OCI-M2 (cell line): ENCODE measurements around the gene TGFB1I1.
"Not testable (repeated sequence)": the region's sequence is repeated elsewhere in the genome, so short reads cannot be mapped to it uniquely, and the experiment has no call there.

Experiments
- DNase-seq: peaks from one replicate; lab custom pipeline; 2025; ENCODE audit not compliant: unreplicated experiment; lab: John Stamatoyannopoulos, UW

The TGFB1I1 gene

GRCh38 chr16:31487071-31487719 is 15.2 kb downstream of the TGFB1I1 start:
- DNase-seq: no peak

- no peak for DNase-seq
Observed at GRCh38 chr16:31487720-31488467, 15.9 kb downstream of the TGFB1I1 start.

GRCh38 chr16:31488468-31489297 is 16.7 kb downstream of the TGFB1I1 start:
- no peak for DNase-seq

GRCh38 chr16:31489298-31489564 is 17.3 kb downstream of the TGFB1I1 start:
- DNase-seq: no peak

- DNase-seq: no peak
Observed at GRCh38 chr16:31489616-31490584, 17.9 kb downstream of the TGFB1I1 start.

- DNase-seq: no peak
Observed at GRCh38 chr16:31491778-31492418, 19.9 kb downstream of the TGFB1I1 start.

- DNase-seq: no peak
Observed at GRCh38 chr16:31493506-31494125, 21.7 kb downstream of the TGFB1I1 start.

GRCh38 chr16:31496670-31497069 is 24.7 kb downstream of the TGFB1I1 start:
- DNase-seq: no peak

- no peak for DNase-seq
Observed at GRCh38 chr16:31498493-31498892, 26.5 kb downstream of the TGFB1I1 start.

- DNase-seq: no peak
Observed at GRCh38 chr16:31499928-31500327, 28.0 kb downstream of the TGFB1I1 start.

- no peak for DNase-seq
Observed at GRCh38 chr16:31501226-31501965, 29.4 kb downstream of the TGFB1I1 start.

- no peak for DNase-seq
Observed at GRCh38 chr16:31501966-31502348, 30.0 kb downstream of the TGFB1I1 start.

- no peak for DNase-seq
Observed at GRCh38 chr16:31502981-31503380, 31.0 kb downstream of the TGFB1I1 start.

- DNase-seq: not testable (repeated sequence)
Observed at GRCh38 chr16:31503555-31503954, 31.6 kb downstream of the TGFB1I1 start.

GRCh38 chr16:31504159-31504558 is 32.2 kb downstream of the TGFB1I1 start:
- DNase-seq: no peak

- DNase-seq: no peak
Observed at GRCh38 chr16:31505483-31505882, 33.5 kb downstream of the TGFB1I1 start.

GRCh38 chr16:31507617-31507928 is 35.6 kb downstream of the TGFB1I1 start:
- no peak for DNase-seq

- DNase-seq: peak; percentile 41
Observed at GRCh38 chr16:31507929-31508705, 36.2 kb downstream of the TGFB1I1 start, which contains the start of gene RUSF1. Gene RUSF1 (minus strand): TSS chr16:31508391. CDS start chr16:31508373, 18 bp downstream.
